RWPE2 (cell line): Measurements from ENCODE around the gene SLC1A2.

Source experiments
- ATAC-seq: fragments of 200-7000 bp; cut with Tn5 transposase; 3 replicates; pipeline ENCODE4 v1.9.1; 2021; ENCODE audit warnings: low read depth
- DNase-seq: peaks from one replicate; pipeline ENCODE4 v3.0.0-alpha.2; 2020; ENCODE audit warnings: low spot score
- H3K27ac ChIP-seq: fragments of 450-650 bp; 2 replicates; pipeline ENCODE4 v1.5.1; 2017; ENCODE audit warnings: mild to moderate bottlenecking; ENCODE audit not compliant: poor library complexity, severe bottlenecking
- H3K27me3 ChIP-seq: fragments of 250-450 bp; sonication (Bioruptor Pico); 2 replicates; pipeline ENCODE4 v1.5.1; 2021; ENCODE audit warnings: mild to moderate bottlenecking, moderate library complexity; ENCODE audit not compliant: insufficient read depth, poor library complexity, severe bottlenecking
- H3K36me3 ChIP-seq: fragments of 250-450 bp; sonication (Bioruptor Pico); 2 replicates; pipeline ENCODE4 v1.5.1; 2020; ENCODE audit warnings: low read depth, mild to moderate bottlenecking, moderate library complexity
- H3K4me1 ChIP-seq: fragments of 250-450 bp; sonication (Bioruptor Pico); 2 replicates; pipeline ENCODE4 v1.5.1; 2021; ENCODE audit warnings: mild to moderate bottlenecking, moderate library complexity; ENCODE audit not compliant: insufficient read depth, poor library complexity, severe bottlenecking
- H3K4me3 ChIP-seq: fragments of 250-450 bp; sonication (Bioruptor Pico); 2 replicates; pipeline ENCODE4 v1.5.1; 2021; ENCODE audit warnings: mild to moderate bottlenecking, moderate library complexity; ENCODE audit not compliant: severe bottlenecking
- H3K9me3 ChIP-seq: fragments of 250-450 bp; sonication (Bioruptor Pico); 2 replicates; pipeline ENCODE4 v1.5.1; 2021; ENCODE audit warnings: mild to moderate bottlenecking, moderate library complexity; ENCODE audit not compliant: severe bottlenecking
- CTCF ChIP-seq: fragments of 450-650 bp; IDR thresholded peaks from one replicate; pipeline ENCODE4 v1.5.1; 2017; ENCODE audit warnings: mild to moderate bottlenecking, moderate library complexity; ENCODE audit not compliant: poor library complexity, severe bottlenecking

Gene SLC1A2

GRCh38 chr11:35248558-35249323, 170.6 kb downstream of the SLC1A2 start:
- no peak for ATAC-seq
- H3K27ac ChIP-seq: no peak overlapping the region
- no peaks in the 10 kb centered on the region for H3K9me3 ChIP-seq
- H3K4me1 ChIP-seq: no peaks in the 10 kb centered on the region
- H3K36me3 ChIP-seq: no peaks in the 10 kb centered on the region
- no peak for TF ChIP-seq CTCF
- DNase-seq: no peak
- no peaks in the 10 kb centered on the region for H3K27me3 ChIP-seq
- no peak overlapping the region for H3K4me3 ChIP-seq

- ATAC-seq (no peak), DNase-seq (no peak)
- H3K27ac ChIP-seq: no peak overlapping the region
- H3K27me3 ChIP-seq: no peaks in the 10 kb centered on the region
- no peaks in the 10 kb centered on the region for H3K4me1 ChIP-seq
- no peak for TF ChIP-seq CTCF
- no peaks in the 10 kb centered on the region for H3K36me3 ChIP-seq
- H3K9me3 ChIP-seq: no peaks in the 10 kb centered on the region
- no peak overlapping the region for H3K4me3 ChIP-seq
Measured at GRCh38 chr11:35247863-35248262, 171.5 kb downstream of the SLC1A2 start.

GRCh38 chr11:35247428-35247827, 171.9 kb downstream of the SLC1A2 start:
- Histone ChIP-seq H3K36me3 (no peaks in the 10 kb centered on the region), H3K4me1 (no peaks in the 10 kb centered on the region), H3K27ac (no peak overlapping the region), H3K9me3 (no peaks in the 10 kb centered on the region), H3K27me3 (no peaks in the 10 kb centered on the region), H3K4me3 (no peak overlapping the region)
- ATAC-seq: no peak
- DNase-seq: no peak
- TF ChIP-seq CTCF: no peak

GRCh38 chr11:35246745-35247144, 172.6 kb downstream of the SLC1A2 start:
- TF ChIP-seq CTCF: no peak
- Histone ChIP-seq H3K27me3 (no peaks in the 10 kb centered on the region), H3K36me3 (no peaks in the 10 kb centered on the region), H3K9me3 (no peaks in the 10 kb centered on the region), H3K4me3 (no peak overlapping the region), H3K4me1 (no peaks in the 10 kb centered on the region), H3K27ac (no peak overlapping the region)
- no peak for ATAC-seq
- DNase-seq: no peak

GRCh38 chr11:35245786-35246185, 173.6 kb downstream of the SLC1A2 start:
- no peaks in the 10 kb centered on the region for H3K4me1 ChIP-seq
- H3K36me3 ChIP-seq: no peaks in the 10 kb centered on the region
- DNase-seq (no peak), ATAC-seq (no peak)
- no peak overlapping the region for H3K4me3 ChIP-seq
- TF ChIP-seq CTCF: no peak
- no peak overlapping the region for H3K27ac ChIP-seq
- H3K9me3 ChIP-seq: no peaks in the 10 kb centered on the region
- no peaks in the 10 kb centered on the region for H3K27me3 ChIP-seq
